Activated CD4-positive, alpha-beta T cell treated with anti-CD3 and anti-CD28 coated beads, Interleukin-2, amount 50 U/mL, for 4 hours (primary cell): ENCODE data around the gene CRYGC.

Source experiments
- DNase-seq, 2 experiments: peaks; one replicate each; pipeline ENCODE4 v3.0.0-alpha.2; 2020

CRYGC gene

DNA sequence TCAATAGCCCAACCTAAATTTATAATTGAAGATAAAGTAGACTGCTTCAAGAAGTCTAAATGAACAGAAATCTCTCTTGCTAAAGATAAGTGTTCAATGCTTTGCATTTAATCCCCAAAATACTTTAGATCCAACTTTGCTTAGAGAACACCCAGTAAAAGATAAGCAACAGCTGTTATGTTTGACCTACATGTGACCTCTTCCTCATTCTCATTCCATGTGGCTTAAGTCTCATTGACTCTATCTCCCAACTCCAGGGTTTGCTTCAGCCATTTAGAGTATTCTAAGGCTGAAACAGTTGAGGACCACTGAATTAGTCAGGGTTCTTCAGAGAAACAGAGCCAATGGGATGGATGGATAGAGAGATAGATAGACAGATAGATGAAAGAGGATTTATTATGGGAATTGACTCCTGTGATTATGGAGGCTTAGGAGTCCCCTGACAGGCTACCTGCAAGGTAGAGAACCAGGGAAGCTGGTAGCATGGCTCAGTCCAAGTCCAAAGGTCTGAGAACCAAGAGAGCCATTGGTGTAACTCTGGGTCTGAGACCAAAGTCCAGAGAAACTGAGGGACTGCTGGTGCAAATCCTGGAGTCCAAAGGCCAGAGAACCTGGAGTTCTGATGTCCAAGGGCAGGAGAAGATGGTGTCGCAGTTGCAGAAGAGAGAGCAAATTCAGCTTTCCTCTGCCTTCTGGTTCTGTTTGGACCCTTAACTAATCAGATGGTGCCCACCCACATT, 37.4 kb downstream of the CRYGC start:
- DNase-seq = no peak

DNA sequence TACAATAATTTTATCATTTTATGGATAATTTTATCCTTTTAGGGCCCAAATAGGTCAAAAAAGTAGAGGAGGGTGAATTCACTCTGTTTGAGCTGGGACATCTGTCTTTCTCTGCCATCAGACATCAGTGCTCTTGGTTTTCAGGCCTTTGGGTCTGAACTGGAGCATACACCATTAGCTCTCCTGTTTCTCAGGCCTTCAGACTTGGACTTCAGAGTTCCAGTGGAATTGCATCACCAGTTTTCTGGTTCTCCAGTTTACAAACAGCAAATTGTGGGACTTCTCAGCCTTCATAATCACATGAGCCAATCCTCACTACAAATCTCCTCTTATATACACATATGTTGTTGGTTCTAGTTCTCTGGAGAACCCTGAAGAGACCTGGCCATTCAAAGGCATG, 39.2 kb downstream of the CRYGC start:
- DNase-seq = no peak

GRCh38 chr2:208086029-208086428, 43.6 kb downstream of the CRYGC start:
- DNase-seq = no peak

DNA sequence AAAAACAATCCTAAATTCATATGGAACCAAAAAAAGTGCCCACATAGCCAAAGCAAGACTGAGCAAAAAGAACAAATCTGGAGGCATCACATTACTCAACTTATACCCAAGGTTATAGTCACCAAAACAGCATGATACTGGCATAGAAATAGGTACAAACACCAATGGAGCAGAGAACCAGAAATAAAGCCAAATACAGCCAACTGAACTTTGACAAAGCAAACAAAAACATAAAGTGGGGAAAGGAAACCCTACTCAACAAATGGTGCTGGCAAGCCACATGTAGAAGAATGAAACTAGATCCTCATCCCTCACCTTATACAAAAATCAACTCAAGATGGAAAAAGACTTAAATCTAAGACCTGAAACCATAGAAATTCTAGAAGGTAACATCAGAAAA, 45.8 kb downstream of the CRYGC start:
- no peak for DNase-seq
